WTC11 (cell line): Measurements from ENCODE around the gene GGA2. TPM values are rescaled to one million over a fixed set of nuclear protein-coding genes. Genes with fewer than 3 reads are reported as not detected.

Source experiments
- ATAC-seq: fragments of 200-7000 bp; cut with Tn5 transposase; 2 replicates; pipeline ENCODE4 v1.10.0; 2021; ENCODE audit warnings: mild to moderate bottlenecking, moderate library complexity
- CTCF ChIA-PET: fragments of 300-600 bp; sonication (Branson Sonifier 250); formaldehyde crosslinking; loops from one replicate; lab custom pipeline; 2021; ENCODE audit warnings: antibody characterized with exemption; lab: Charles Lee
- POLR2A ChIA-PET: fragments of 350-600 bp; sonication (Branson Sonifier 250); formaldehyde crosslinking; loops from one replicate; lab custom pipeline; 2021; ENCODE audit warnings: antibody characterized with exemption; lab: Charles Lee
- DNase-seq: peaks from one replicate; pipeline ENCODE4 v3.0.0; 2021; ENCODE audit warnings: low spot score
- H3K27ac Mint-ChIP-seq: 2 replicates; pipeline ENCODE4 v1.8.0; 2021; ENCODE audit warnings: mixed read lengths
- H3K27me3 Mint-ChIP-seq: 2 replicates; pipeline ENCODE4 v1.8.0; 2021; ENCODE audit warnings: low read depth, mild to moderate bottlenecking, moderate library complexity, mixed read lengths
- H3K36me3 Mint-ChIP-seq: 2 replicates; pipeline ENCODE4 v1.8.0; 2021; ENCODE audit warnings: mixed read lengths
- H3K4me1 Mint-ChIP-seq: 2 replicates; pipeline ENCODE4 v1.8.0; 2022; ENCODE audit warnings: mixed read lengths
- H3K4me3 Mint-ChIP-seq: 2 replicates; pipeline ENCODE4 v1.8.0; 2021; ENCODE audit warnings: mild to moderate bottlenecking, moderate library complexity, mixed read lengths
- H3K9me3 Mint-ChIP-seq: 2 replicates; pipeline ENCODE4 v1.8.0; 2021; ENCODE audit warnings: mixed read lengths
- GTF2I ChIP-seq: fragments of 250-450 bp; sonication (Bioruptor Pico); conservative IDR thresholded peaks from 2 replicates; pipeline ENCODE4 v1.4.0; 2021; ENCODE audit warnings: mild to moderate bottlenecking
- HMGA2 ChIP-seq: fragments of 250-450 bp; sonication (Bioruptor Pico); IDR thresholded peaks from 2 replicates; pipeline ENCODE4 v1.4.0; 2021; ENCODE audit warnings: mild to moderate bottlenecking, moderate library complexity
- MXD4 ChIP-seq: fragments of 250-450 bp; sonication (Bioruptor Pico); IDR thresholded peaks from 2 replicates; pipeline ENCODE4 v1.8.0; 2021; ENCODE audit warnings: mild to moderate bottlenecking, moderate library complexity, borderline replicate concordance
- NR2C2 ChIP-seq: sonication (generic); formaldehyde crosslinking; IDR thresholded peaks from 2 replicates; pipeline ENCODE4 v1.8.0; 2022; ENCODE audit warnings: mild to moderate bottlenecking, missing genetic modification reagents
- PRRX2 ChIP-seq: fragments of 250-450 bp; sonication (Bioruptor Pico); IDR thresholded peaks from 2 replicates; pipeline ENCODE4 v1.8.0; 2021; ENCODE audit warnings: mild to moderate bottlenecking
- total RNA-seq: library from RNA; stranded (reverse); gene quantifications from 3 replicates; pipeline ENCODE4 v1.2.3, GENCODE V29; 2021
- TF ChIP-seq, protein P1 (sequence below): sonication (generic); formaldehyde crosslinking; conservative IDR thresholded peaks from 2 replicates; pipeline ENCODE4 v1.8.1; 2022; ENCODE audit warnings: mild to moderate bottlenecking, missing genetic modification reagents
- TF ChIP-seq, protein P2 (sequence below): sonication (generic); formaldehyde crosslinking; conservative IDR thresholded peaks from 2 replicates; pipeline ENCODE4 v1.8.1; 2023; ENCODE audit warnings: mild to moderate bottlenecking, low read depth, missing genetic modification reagents, moderate library complexity
- TF ChIP-seq, protein P3 (sequence below): sonication (generic); formaldehyde crosslinking; IDR thresholded peaks from 2 replicates; pipeline ENCODE4 v1.8.1; 2022; ENCODE audit warnings: mild to moderate bottlenecking, moderate library complexity, missing genetic modification reagents
- TF ChIP-seq, protein P4 (sequence below): fragments of 250-450 bp; sonication (Bioruptor Pico); IDR thresholded peaks from 2 replicates; pipeline ENCODE4 v2.1.2; 2022; ENCODE audit warnings: mild to moderate bottlenecking, moderate library complexity
- TF ChIP-seq, protein P5 (sequence below): fragments of 250-450 bp; sonication (Bioruptor Pico); IDR thresholded peaks from 2 replicates; pipeline ENCODE4 v1.9.0; 2021; ENCODE audit warnings: mild to moderate bottlenecking
- TF ChIP-seq, protein P6 (sequence below): sonication (generic); formaldehyde crosslinking; IDR thresholded peaks from 2 replicates; pipeline ENCODE4 v1.8.1; 2023; ENCODE audit warnings: mild to moderate bottlenecking, missing genetic modification reagents, moderate library complexity
- TF ChIP-seq, protein P7 (sequence below): sonication (generic); formaldehyde crosslinking; IDR thresholded peaks from 2 replicates; pipeline ENCODE4 v1.8.1; 2022; ENCODE audit warnings: low read depth, missing genetic modification reagents, borderline replicate concordance
- TF ChIP-seq, protein P8 (sequence below): sonication (generic); formaldehyde crosslinking; IDR thresholded peaks from 2 replicates; pipeline ENCODE4 v1.8.0; 2022; ENCODE audit warnings: missing genetic modification reagents
- TF ChIP-seq, protein P9 (sequence below): sonication (generic); formaldehyde crosslinking; IDR thresholded peaks from 2 replicates; pipeline ENCODE4 v1.8.1; 2022; ENCODE audit warnings: mild to moderate bottlenecking, missing genetic modification reagents, moderate library complexity, borderline replicate concordance
- TF ChIP-seq, protein P10 (sequence below): sonication (generic); formaldehyde crosslinking; IDR thresholded peaks from 2 replicates; pipeline ENCODE4 v1.8.0; 2023; ENCODE audit warnings: missing genetic modification reagents
- TF ChIP-seq, protein P11 (sequence below): sonication (generic); formaldehyde crosslinking; IDR thresholded peaks from 2 replicates; pipeline ENCODE4 v1.8.0; 2023; ENCODE audit warnings: missing genetic modification reagents, mild to moderate bottlenecking, borderline replicate concordance

Gene GGA2
- total RNA-seq, 1 experiment from 2014 or later, result 107 TPM

DNA sequence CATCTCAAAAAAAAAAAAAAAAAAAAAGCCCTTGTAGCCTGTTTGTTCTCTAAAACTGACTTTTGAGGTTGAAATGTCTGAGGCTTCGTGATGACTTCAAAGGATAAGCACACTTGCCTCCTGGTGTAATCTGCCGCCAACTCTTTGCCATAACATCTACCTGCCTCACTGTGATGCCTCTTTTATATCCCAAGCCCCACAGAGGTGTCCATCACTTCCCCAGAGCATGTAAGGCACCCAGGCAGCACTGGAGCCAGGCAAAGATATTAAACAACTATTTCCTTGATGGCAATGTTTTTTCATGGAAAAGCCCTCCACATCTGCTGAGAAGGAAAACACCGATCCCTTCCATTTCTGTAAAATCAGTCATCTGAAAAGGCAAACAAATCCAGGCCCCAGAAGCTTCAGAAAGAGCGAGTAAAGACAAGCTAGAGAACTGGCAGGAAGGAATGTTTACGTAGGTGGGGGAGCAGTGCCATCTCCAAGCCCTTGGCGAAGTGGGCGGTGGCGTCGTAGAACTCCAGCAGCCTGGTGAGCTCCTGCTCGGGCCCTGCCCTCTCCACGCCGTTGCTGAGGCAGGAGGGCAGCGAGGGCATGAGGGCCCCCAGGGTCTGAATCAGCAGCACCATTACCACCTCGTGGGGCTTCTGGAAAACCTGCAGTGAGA, 85.9 kb downstream of the GGA2 start:
- TF ChIP-seq, protein P1, sequence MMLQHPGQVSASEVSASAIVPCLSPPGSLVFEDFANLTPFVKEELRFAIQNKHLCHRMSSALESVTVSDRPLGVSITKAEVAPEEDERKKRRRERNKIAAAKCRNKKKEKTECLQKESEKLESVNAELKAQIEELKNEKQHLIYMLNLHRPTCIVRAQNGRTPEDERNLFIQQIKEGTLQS, result no peak
- TF ChIP-seq, protein P2, sequence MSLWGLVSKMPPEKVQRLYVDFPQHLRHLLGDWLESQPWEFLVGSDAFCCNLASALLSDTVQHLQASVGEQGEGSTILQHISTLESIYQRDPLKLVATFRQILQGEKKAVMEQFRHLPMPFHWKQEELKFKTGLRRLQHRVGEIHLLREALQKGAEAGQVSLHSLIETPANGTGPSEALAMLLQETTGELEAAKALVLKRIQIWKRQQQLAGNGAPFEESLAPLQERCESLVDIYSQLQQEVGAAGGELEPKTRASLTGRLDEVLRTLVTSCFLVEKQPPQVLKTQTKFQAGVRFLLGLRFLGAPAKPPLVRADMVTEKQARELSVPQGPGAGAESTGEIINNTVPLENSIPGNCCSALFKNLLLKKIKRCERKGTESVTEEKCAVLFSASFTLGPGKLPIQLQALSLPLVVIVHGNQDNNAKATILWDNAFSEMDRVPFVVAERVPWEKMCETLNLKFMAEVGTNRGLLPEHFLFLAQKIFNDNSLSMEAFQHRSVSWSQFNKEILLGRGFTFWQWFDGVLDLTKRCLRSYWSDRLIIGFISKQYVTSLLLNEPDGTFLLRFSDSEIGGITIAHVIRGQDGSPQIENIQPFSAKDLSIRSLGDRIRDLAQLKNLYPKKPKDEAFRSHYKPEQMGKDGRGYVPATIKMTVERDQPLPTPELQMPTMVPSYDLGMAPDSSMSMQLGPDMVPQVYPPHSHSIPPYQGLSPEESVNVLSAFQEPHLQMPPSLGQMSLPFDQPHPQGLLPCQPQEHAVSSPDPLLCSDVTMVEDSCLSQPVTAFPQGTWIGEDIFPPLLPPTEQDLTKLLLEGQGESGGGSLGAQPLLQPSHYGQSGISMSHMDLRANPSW, result no peak
- TF ChIP-seq, protein P3, sequence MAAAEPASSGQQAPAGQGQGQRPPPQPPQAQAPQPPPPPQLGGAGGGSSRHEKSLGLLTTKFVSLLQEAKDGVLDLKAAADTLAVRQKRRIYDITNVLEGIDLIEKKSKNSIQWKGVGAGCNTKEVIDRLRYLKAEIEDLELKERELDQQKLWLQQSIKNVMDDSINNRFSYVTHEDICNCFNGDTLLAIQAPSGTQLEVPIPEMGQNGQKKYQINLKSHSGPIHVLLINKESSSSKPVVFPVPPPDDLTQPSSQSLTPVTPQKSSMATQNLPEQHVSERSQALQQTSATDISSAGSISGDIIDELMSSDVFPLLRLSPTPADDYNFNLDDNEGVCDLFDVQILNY (CRISPR knock-in tag), result no peak
- TF ChIP-seq, protein P4, sequence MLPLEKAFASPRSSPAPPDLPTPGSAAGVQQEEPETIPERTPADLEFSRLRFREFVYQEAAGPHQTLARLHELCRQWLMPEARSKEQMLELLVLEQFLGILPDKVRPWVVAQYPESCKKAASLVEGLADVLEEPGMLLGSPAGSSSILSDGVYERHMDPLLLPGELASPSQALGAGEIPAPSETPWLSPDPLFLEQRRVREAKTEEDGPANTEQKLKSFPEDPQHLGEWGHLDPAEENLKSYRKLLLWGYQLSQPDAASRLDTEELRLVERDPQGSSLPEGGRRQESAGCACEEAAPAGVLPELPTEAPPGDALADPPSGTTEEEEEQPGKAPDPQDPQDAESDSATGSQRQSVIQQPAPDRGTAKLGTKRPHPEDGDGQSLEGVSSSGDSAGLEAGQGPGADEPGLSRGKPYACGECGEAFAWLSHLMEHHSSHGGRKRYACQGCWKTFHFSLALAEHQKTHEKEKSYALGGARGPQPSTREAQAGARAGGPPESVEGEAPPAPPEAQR (CRISPR knock-in tag), result no peak
- TF ChIP-seq, protein P5, sequence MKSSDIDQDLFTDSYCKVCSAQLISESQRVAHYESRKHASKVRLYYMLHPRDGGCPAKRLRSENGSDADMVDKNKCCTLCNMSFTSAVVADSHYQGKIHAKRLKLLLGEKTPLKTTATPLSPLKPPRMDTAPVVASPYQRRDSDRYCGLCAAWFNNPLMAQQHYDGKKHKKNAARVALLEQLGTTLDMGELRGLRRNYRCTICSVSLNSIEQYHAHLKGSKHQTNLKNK (CRISPR knock-in tag), result no peak
- TF ChIP-seq HMGA2 (no peak), MXD4 (CRISPR knock-in tag) (no peak), GTF2I (CRISPR knock-in tag) (no peak), NR2C2 (CRISPR knock-in tag) (no peak), PRRX2 (CRISPR knock-in tag) (no peak)
- TF ChIP-seq, protein P6, sequence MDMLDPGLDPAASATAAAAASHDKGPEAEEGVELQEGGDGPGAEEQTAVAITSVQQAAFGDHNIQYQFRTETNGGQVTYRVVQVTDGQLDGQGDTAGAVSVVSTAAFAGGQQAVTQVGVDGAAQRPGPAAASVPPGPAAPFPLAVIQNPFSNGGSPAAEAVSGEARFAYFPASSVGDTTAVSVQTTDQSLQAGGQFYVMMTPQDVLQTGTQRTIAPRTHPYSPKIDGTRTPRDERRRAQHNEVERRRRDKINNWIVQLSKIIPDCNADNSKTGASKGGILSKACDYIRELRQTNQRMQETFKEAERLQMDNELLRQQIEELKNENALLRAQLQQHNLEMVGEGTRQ, result no peak
- TF ChIP-seq, protein P7, sequence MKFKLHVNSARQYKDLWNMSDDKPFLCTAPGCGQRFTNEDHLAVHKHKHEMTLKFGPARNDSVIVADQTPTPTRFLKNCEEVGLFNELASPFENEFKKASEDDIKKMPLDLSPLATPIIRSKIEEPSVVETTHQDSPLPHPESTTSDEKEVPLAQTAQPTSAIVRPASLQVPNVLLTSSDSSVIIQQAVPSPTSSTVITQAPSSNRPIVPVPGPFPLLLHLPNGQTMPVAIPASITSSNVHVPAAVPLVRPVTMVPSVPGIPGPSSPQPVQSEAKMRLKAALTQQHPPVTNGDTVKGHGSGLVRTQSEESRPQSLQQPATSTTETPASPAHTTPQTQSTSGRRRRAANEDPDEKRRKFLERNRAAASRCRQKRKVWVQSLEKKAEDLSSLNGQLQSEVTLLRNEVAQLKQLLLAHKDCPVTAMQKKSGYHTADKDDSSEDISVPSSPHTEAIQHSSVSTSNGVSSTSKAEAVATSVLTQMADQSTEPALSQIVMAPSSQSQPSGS, result no peak
- TF ChIP-seq, protein P8, sequence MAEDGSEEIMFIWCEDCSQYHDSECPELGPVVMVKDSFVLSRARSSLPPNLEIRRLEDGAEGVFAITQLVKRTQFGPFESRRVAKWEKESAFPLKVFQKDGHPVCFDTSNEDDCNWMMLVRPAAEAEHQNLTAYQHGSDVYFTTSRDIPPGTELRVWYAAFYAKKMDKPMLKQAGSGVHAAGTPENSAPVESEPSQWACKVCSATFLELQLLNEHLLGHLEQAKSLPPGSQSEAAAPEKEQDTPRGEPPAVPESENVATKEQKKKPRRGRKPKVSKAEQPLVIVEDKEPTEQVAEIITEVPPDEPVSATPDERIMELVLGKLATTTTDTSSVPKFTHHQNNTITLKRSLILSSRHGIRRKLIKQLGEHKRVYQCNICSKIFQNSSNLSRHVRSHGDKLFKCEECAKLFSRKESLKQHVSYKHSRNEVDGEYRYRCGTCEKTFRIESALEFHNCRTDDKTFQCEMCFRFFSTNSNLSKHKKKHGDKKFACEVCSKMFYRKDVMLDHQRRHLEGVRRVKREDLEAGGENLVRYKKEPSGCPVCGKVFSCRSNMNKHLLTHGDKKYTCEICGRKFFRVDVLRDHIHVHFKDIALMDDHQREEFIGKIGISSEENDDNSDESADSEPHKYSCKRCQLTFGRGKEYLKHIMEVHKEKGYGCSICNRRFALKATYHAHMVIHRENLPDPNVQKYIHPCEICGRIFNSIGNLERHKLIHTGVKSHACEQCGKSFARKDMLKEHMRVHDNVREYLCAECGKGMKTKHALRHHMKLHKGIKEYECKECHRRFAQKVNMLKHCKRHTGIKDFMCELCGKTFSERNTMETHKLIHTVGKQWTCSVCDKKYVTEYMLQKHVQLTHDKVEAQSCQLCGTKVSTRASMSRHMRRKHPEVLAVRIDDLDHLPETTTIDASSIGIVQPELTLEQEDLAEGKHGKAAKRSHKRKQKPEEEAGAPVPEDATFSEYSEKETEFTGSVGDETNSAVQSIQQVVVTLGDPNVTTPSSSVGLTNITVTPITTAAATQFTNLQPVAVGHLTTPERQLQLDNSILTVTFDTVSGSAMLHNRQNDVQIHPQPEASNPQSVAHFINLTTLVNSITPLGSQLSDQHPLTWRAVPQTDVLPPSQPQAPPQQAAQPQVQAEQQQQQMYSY (CRISPR knock-in tag), result no peak
- TF ChIP-seq, protein P9, sequence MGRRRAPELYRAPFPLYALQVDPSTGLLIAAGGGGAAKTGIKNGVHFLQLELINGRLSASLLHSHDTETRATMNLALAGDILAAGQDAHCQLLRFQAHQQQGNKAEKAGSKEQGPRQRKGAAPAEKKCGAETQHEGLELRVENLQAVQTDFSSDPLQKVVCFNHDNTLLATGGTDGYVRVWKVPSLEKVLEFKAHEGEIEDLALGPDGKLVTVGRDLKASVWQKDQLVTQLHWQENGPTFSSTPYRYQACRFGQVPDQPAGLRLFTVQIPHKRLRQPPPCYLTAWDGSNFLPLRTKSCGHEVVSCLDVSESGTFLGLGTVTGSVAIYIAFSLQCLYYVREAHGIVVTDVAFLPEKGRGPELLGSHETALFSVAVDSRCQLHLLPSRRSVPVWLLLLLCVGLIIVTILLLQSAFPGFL, result no peak
- TF ChIP-seq, protein P10, sequence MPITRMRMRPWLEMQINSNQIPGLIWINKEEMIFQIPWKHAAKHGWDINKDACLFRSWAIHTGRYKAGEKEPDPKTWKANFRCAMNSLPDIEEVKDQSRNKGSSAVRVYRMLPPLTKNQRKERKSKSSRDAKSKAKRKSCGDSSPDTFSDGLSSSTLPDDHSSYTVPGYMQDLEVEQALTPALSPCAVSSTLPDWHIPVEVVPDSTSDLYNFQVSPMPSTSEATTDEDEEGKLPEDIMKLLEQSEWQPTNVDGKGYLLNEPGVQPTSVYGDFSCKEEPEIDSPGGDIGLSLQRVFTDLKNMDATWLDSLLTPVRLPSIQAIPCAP (CRISPR knock-in tag), result no peak
- TF ChIP-seq, protein P11, sequence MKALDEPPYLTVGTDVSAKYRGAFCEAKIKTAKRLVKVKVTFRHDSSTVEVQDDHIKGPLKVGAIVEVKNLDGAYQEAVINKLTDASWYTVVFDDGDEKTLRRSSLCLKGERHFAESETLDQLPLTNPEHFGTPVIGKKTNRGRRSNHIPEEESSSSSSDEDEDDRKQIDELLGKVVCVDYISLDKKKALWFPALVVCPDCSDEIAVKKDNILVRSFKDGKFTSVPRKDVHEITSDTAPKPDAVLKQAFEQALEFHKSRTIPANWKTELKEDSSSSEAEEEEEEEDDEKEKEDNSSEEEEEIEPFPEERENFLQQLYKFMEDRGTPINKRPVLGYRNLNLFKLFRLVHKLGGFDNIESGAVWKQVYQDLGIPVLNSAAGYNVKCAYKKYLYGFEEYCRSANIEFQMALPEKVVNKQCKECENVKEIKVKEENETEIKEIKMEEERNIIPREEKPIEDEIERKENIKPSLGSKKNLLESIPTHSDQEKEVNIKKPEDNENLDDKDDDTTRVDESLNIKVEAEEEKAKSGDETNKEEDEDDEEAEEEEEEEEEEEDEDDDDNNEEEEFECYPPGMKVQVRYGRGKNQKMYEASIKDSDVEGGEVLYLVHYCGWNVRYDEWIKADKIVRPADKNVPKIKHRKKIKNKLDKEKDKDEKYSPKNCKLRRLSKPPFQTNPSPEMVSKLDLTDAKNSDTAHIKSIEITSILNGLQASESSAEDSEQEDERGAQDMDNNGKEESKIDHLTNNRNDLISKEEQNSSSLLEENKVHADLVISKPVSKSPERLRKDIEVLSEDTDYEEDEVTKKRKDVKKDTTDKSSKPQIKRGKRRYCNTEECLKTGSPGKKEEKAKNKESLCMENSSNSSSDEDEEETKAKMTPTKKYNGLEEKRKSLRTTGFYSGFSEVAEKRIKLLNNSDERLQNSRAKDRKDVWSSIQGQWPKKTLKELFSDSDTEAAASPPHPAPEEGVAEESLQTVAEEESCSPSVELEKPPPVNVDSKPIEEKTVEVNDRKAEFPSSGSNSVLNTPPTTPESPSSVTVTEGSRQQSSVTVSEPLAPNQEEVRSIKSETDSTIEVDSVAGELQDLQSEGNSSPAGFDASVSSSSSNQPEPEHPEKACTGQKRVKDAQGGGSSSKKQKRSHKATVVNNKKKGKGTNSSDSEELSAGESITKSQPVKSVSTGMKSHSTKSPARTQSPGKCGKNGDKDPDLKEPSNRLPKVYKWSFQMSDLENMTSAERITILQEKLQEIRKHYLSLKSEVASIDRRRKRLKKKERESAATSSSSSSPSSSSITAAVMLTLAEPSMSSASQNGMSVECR (CRISPR knock-in tag), result no peak
- Mint-ChIP-seq H3K27ac (0 out of 2 replicates have a peak overlapping the region, but pooled peaks have one; percentile 37), H3K4me1 (peaks cover 12% of the 10 kb centered on the region), H3K36me3 (peaks cover 24% of the 10 kb centered on the region), H3K9me3 (no peaks in the 10 kb centered on the region), H3K27me3 (no peaks in the 10 kb centered on the region), H3K4me3 (no peak overlapping the region)
- ChIA-PET POLR2A (no interaction called here), CTCF (interaction anchor here (1.3 to 4.2 kb wide), 2 partner anchors 11 to 129 kb away, joined by 4 to 40 read pairs; no protein-coding TSS in a partner anchor)
- DNase-seq, result no peak
- no peak for ATAC-seq
